ENCODE measurements around the gene EMC7.

DNA sequence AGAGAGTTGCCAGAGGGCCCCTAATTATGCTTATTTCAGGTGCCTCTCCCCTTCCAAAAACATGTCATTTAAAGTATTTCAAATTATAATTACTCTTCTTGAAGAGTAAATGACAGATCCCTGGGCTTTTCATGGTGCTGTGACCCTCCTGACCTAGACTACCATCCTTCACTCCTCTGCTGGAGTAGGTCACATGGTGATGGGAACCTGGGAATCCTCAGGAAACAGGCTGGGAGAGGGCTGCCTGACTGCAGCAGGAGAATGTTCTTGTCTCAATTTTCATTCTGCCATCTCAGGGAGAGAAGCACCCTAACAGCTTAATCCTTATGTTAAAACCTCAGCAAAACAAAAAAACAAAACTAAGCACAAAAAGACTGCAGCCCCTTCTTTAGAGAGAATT lies 24.9 kb upstream of the EMC7 start:
- TF ChIP-seq, protein P1, sequence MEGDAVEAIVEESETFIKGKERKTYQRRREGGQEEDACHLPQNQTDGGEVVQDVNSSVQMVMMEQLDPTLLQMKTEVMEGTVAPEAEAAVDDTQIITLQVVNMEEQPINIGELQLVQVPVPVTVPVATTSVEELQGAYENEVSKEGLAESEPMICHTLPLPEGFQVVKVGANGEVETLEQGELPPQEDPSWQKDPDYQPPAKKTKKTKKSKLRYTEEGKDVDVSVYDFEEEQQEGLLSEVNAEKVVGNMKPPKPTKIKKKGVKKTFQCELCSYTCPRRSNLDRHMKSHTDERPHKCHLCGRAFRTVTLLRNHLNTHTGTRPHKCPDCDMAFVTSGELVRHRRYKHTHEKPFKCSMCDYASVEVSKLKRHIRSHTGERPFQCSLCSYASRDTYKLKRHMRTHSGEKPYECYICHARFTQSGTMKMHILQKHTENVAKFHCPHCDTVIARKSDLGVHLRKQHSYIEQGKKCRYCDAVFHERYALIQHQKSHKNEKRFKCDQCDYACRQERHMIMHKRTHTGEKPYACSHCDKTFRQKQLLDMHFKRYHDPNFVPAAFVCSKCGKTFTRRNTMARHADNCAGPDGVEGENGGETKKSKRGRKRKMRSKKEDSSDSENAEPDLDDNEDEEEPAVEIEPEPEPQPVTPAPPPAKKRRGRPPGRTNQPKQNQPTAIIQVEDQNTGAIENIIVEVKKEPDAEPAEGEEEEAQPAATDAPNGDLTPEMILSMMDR (IDR thresholded peaks at IDR 0.05 in 8 of 11, conservative IDR thresholded peaks at IDR 0.05 in 3 of 11): no peak
- TF ChIP-seq POLR2A (IDR thresholded peaks at IDR 0.05) (no peak), POLR2AphosphoS5 (IDR thresholded peaks at IDR 0.05) (no peak)
